ENCODE measurements around the gene DYSF.

- TF ChIP-seq CTCF (IDR thresholded peaks at IDR 0.05; ENCODE audit: poor library complexity, severe bottlenecking) = no peak
- TF ChIP-seq POLR2AphosphoS5 (IDR thresholded peaks at IDR 0.05) = no peak
- no peak for TF ChIP-seq EZH2 (IDR thresholded peaks at IDR 0.05; ENCODE audit: borderline replicate concordance, insufficient read depth, low read length, poor library complexity, severe bottlenecking)
Measured at GRCh38 chr2:71526141-71526540, 72.8 kb downstream of the DYSF start.

Measured in neural cell (in vitro differentiated cells).